ENCODE data around the gene GRB7.
"Not testable (repeated sequence)": the region's sequence is repeated elsewhere in the genome, so short reads cannot be mapped to it uniquely, and the experiment has no call there.

The GRB7 gene

GRCh38 chr17:39702901-39703893 is 34.5 kb upstream of the GRB7 start:
- H3K4me3 ChIP-seq (ENCODE audit: low read length) = no peak overlapping the region
- no peak for TF ChIP-seq ZNF274 (IDR thresholded peaks at IDR 0.05; ENCODE audit: low read depth, low read length)

- H3K4me3 ChIP-seq (ENCODE audit: low read length) = no peak overlapping the region
- no peak for TF ChIP-seq ZNF274 (IDR thresholded peaks at IDR 0.05; ENCODE audit: low read depth, low read length)
Observed at GRCh38 chr17:39703913-39704312, 33.8 kb upstream of the GRB7 start.

- H3K4me3 ChIP-seq (ENCODE audit: low read length) = no peak overlapping the region
- no peak for TF ChIP-seq ZNF274 (IDR thresholded peaks at IDR 0.05; ENCODE audit: low read depth, low read length)
Observed at GRCh38 chr17:39704821-39705551, 32.8 kb upstream of the GRB7 start.

GRCh38 chr17:39705786-39706348 is 31.9 kb upstream of the GRB7 start:
- TF ChIP-seq ZNF274 (IDR thresholded peaks at IDR 0.05; ENCODE audit: low read depth, low read length) = no peak
- H3K4me3 ChIP-seq (ENCODE audit: low read length) = no peak overlapping the region

- H3K4me3 ChIP-seq (ENCODE audit: low read length) = no peak overlapping the region
- TF ChIP-seq ZNF274 (IDR thresholded peaks at IDR 0.05; ENCODE audit: low read depth, low read length) = no peak
Observed at GRCh38 chr17:39706383-39706782, 31.4 kb upstream of the GRB7 start.

GRCh38 chr17:39706921-39707337 is 30.8 kb upstream of the GRB7 start:
- TF ChIP-seq ZNF274 (IDR thresholded peaks at IDR 0.05; ENCODE audit: low read depth, low read length) = no peak
- no peak overlapping the region for H3K4me3 ChIP-seq (ENCODE audit: low read length)

GRCh38 chr17:39709319-39709997 is 28.3 kb upstream of the GRB7 start:
- TF ChIP-seq ZNF274 (IDR thresholded peaks at IDR 0.05; ENCODE audit: low read depth, low read length) = no peak
- H3K4me3 ChIP-seq (ENCODE audit: low read length) = no peak overlapping the region

- no peak for TF ChIP-seq ZNF274 (IDR thresholded peaks at IDR 0.05; ENCODE audit: low read depth, low read length)
- H3K4me3 ChIP-seq (ENCODE audit: low read length) = no peak overlapping the region
Observed at GRCh38 chr17:39709998-39710964, 27.5 kb upstream of the GRB7 start.

- not testable (repeated sequence) for H3K4me3 ChIP-seq (ENCODE audit: low read length)
Observed at GRCh38 chr17:39711071-39711470, 26.7 kb upstream of the GRB7 start.

- TF ChIP-seq ZNF274 (IDR thresholded peaks at IDR 0.05; ENCODE audit: low read depth, low read length) = no peak
- H3K4me3 ChIP-seq (ENCODE audit: low read length) = no peak overlapping the region
Observed at GRCh38 chr17:39711851-39712250, 25.9 kb upstream of the GRB7 start.

- no peak for TF ChIP-seq ZNF274 (IDR thresholded peaks at IDR 0.05; ENCODE audit: low read depth, low read length)
- no peak overlapping the region for H3K4me3 ChIP-seq (ENCODE audit: low read length)
Observed at GRCh38 chr17:39714234-39714633, 23.5 kb upstream of the GRB7 start.

GRCh38 chr17:39715375-39716072 is 22.2 kb upstream of the GRB7 start:
- no peak overlapping the region for H3K4me3 ChIP-seq (ENCODE audit: low read length)
- no peak for TF ChIP-seq ZNF274 (IDR thresholded peaks at IDR 0.05; ENCODE audit: low read depth, low read length)

All from GM08714 (cell line).